GM12872 (cell line): ENCODE data around the gene OR8S1.

Experiments
- CTCF ChIP-seq: IDR thresholded peaks from 3 replicates; pipeline ENCODE4 v1.5.1; 2011; ENCODE audit warnings: low read depth, mild to moderate bottlenecking, low read length, moderate library complexity; ENCODE audit not compliant: insufficient read depth

The OR8S1 gene

GRCh38 chr12:48556631-48557030, 31.2 kb downstream of the OR8S1 start:
- no peak for TF ChIP-seq CTCF

GRCh38 chr12:48557919-48558318, 32.5 kb downstream of the OR8S1 start:
- no peak for TF ChIP-seq CTCF

GRCh38 chr12:48567731-48568130, 42.3 kb downstream of the OR8S1 start:
- no peak for TF ChIP-seq CTCF

- TF ChIP-seq CTCF, result no peak
These were observed 44.5 kb downstream of the OR8S1 start, which contains the start of gene LALBA for GRCh38 chr12:48569946-48570345. TSS of gene LALBA (minus strand) at chr12:48570046. CDS start at chr12:48570020, 26 bp downstream.

- no peak for TF ChIP-seq CTCF
These were observed 46.9 kb downstream of the OR8S1 start for GRCh38 chr12:48572326-48572725.
